ENCODE results near the gene SMARCAL1.

- TF ChIP-seq CTCF (IDR thresholded peaks at IDR 0.05) (no peak), POLR2AphosphoS5 (IDR thresholded peaks at IDR 0.05) (no peak)
Observed at GRCh38 chr2:216392018-216392562, 20.2 kb upstream of the SMARCAL1 start.
